Measurements from ENCODE around the gene MARCHF9.

The MARCHF9 gene

GRCh38 chr12:57796996-57797395 lies 42.1 kb downstream of the MARCHF9 start:
- no peak for DNase-seq (ENCODE audit: low spot score)
- TF ChIP-seq CTCF (IDR thresholded peaks at IDR 0.05; ENCODE audit: borderline replicate concordance, control extremely low read depth, extremely low read depth, insufficient read depth, missing control alignments) = no peak
- in situ Hi-C loops (cut with MboI; ENCODE audit: low sequenced_read_pairs, unreplicated experiment) = no loop called here

- no peak for DNase-seq (ENCODE audit: low spot score)
- TF ChIP-seq CTCF (IDR thresholded peaks at IDR 0.05; ENCODE audit: borderline replicate concordance, control extremely low read depth, extremely low read depth, insufficient read depth, missing control alignments) = no peak
- in situ Hi-C loops (cut with MboI; ENCODE audit: low sequenced_read_pairs, unreplicated experiment) = no loop called here
Measured at GRCh38 chr12:57797933-57798332, 43.0 kb downstream of the MARCHF9 start.

- DNase-seq (ENCODE audit: low spot score) = no peak
- TF ChIP-seq CTCF (IDR thresholded peaks at IDR 0.05; ENCODE audit: borderline replicate concordance, control extremely low read depth, extremely low read depth, insufficient read depth, missing control alignments) = no peak
- in situ Hi-C loops (cut with MboI; ENCODE audit: low sequenced_read_pairs, unreplicated experiment) = no loop called here
Measured at GRCh38 chr12:57800965-57801364, 46.1 kb downstream of the MARCHF9 start.

- no peak for TF ChIP-seq CTCF (IDR thresholded peaks at IDR 0.05; ENCODE audit: borderline replicate concordance, control extremely low read depth, extremely low read depth, insufficient read depth, missing control alignments)
- DNase-seq (ENCODE audit: low spot score) = no peak
- in situ Hi-C loops (cut with MboI; ENCODE audit: low sequenced_read_pairs, unreplicated experiment) = no loop called here
Measured at GRCh38 chr12:57802607-57803006, 47.7 kb downstream of the MARCHF9 start.

GRCh38 chr12:57803319-57803893 lies 48.5 kb downstream of the MARCHF9 start:
- DNase-seq (ENCODE audit: low spot score) = peak; percentile 54
- TF ChIP-seq CTCF (IDR thresholded peaks at IDR 0.05; ENCODE audit: borderline replicate concordance, control extremely low read depth, extremely low read depth, insufficient read depth, missing control alignments) = peak; percentile 61
- in situ Hi-C loops (cut with MboI; ENCODE audit: low sequenced_read_pairs, unreplicated experiment) = no loop called here

GRCh38 chr12:57806677-57807076 lies 51.8 kb downstream of the MARCHF9 start:
- in situ Hi-C loops (cut with MboI; ENCODE audit: low sequenced_read_pairs, unreplicated experiment) = no loop called here
- DNase-seq (ENCODE audit: low spot score) = no peak
- no peak for TF ChIP-seq CTCF (IDR thresholded peaks at IDR 0.05; ENCODE audit: borderline replicate concordance, control extremely low read depth, extremely low read depth, insufficient read depth, missing control alignments)

All from GM13976 (cell line).